Measurements from ENCODE around the gene DSN1.

Gene DSN1

DNA sequence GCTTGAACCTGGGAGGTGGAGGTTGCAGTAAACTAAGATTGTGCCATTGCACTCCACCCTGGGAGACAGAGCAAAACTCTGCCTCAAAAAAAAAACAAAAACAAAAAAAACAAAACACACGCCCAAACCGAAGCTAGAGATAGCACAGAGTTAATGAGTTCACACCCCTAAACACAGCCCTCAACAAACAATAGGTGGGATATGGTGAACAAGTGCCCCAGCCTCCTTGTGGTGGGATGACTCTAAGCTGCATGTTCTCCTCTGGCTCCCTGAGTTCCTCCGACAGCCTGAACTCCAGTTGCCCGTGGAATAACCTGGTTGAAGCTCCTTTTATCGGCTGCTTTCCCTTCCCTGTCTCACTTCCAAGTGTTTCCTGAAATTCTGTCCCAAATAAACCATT lies 22.1 kb upstream of the DSN1 start:
- DNase-seq (ENCODE audit: low read depth), result no peak

DNA sequence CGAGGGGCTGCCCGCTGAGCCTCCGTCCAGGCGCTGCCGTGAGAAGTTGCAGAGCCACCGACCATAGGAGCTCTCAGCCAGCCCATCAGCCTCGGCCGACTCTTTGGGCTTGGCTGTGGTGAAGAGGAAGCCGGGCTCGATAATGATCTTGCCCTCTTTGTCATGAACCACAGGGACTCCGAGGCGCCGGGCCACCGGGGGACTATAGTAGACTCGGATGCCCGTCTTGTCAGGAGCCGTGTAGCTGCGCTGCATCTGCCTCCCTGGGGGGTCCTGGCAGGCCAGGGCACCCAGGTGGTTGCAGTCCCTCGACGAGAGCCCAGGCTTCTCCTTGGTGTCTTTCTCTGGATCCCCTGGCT lies 20.5 kb upstream of the DSN1 start:
- DNase-seq (ENCODE audit: low read depth), result no peak

GRCh38 chr20:36793294-36794115 lies 19.9 kb upstream of the DSN1 start:
- DNase-seq (ENCODE audit: low read depth), result no peak

DNA sequence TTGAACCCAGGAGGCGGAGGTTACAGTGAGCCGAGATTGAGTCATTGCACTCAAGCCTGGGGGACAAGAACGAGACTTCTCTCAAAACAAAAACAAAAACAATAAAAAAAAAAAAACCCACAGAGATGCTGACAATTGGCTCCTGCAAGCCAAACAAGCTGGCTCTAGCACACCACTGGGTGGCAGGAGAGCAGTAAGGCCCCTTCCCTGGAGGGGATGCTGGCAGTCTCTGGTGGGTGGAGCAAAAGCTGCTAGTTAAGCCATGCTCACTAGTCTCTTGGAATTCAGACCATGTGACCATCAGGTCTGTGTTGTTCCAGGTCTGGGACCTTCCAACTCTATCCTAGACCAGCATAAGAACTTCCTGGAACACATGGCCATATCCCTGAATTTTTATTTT lies 18.9 kb upstream of the DSN1 start:
- DNase-seq (ENCODE audit: low read depth), result no peak

GRCh38 chr20:36791862-36792261 lies 18.3 kb upstream of the DSN1 start:
- no peak for DNase-seq (ENCODE audit: low read depth)

DNA sequence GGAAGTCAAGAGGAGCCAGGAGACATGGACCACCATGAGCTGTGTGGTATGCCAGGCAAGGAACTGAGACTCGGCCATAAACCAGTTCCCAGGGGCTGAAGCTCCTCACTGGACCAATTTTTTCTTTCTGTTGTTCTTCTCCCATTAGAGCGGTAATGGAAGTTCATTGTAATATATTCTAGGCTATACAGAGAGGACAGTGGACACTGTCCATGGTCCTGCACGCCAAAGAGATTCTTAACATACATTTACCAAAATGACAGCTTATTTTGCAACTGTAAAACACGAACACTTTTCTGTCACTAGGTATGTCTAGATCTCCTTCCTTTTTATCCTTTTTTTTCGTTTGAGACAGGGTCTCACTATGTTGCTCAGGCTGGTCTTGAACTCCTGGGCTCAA lies 13.1 kb upstream of the DSN1 start:
- DNase-seq (ENCODE audit: low read depth), result no peak

DNA sequence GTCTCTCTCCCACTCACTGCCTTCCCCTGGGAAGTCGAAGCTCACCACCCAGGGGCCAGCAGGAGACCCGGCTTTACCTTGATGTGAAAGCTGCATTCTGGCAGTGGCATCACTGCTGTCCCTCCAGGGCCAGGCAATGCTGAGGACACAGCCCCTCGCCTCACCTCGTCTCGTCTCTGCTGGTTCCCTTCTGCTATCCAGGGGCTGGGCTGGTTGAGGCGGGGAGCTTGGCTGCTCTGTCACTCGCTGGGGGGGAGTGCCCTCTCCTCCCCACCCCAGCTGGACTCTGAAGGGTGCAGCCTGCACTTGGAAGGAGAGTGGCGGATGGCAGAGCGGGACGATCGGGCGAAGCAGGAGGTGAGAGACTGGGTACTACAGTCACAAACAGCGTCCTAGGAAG lies 12.7 kb upstream of the DSN1 start:
- no peak for DNase-seq (ENCODE audit: low read depth)

DNA sequence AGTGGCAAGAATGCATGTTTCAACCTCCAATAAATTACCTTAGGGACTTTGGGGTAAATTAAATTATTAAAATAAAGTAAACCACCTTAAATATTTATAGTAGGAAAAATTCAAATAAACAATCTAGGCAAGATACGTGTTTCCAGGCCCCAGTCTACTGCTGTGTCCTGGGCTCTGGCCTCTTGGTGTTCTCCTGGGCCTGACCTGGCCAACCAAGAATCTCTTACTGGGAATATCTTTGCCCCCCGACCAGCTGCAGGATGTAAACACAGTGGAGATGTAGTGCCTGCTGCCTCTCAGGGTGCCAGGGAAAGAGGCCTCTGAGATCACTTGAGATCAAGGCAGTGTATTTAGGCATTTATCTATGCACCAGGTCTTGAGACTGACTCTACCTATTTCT lies 11.7 kb upstream of the DSN1 start:
- DNase-seq (ENCODE audit: low read depth), result no peak

DNA sequence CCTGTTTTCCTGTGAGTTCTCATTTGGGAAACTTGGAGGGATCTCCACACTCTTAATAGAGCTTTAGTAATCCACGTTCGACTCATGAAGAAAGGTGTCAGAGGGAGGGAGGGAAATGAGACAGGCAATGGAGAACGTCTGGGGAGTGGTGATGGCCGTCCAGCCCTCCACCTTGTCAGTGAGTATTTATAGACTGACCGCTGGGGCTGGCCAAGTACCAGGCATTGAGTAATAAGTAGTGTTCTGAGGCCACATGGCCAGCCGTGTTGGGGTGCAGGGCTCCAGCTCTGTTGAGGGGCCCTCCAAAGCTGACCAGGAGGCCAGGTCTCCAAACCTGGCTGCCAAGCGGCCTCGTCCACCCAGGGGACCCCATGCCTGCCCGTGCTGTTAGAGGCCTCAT lies 11.3 kb upstream of the DSN1 start:
- DNase-seq (ENCODE audit: low read depth), result no peak

DNA sequence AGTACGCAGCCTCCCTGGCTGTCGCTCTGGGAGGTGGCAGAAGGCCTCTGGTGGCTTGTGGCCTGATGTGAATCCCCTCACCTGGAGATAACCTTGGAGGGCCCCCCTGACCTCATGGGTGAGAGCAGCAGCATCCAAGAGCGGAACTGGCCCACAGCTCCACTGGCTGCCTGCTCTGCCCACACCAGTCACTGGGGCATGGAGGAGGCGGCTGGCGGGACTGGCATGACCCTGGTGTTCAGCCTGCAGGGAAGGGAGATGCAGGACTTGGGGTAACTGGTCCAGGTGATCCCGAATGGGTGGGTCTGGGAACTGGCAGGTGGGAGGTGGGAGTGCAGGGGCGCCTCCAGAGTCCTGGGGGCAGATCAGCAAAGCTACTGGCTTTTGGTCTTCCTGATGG lies 10.6 kb upstream of the DSN1 start:
- no peak for DNase-seq (ENCODE audit: low read depth)

- no peak for DNase-seq (ENCODE audit: low read depth)
Observed at GRCh38 chr20:36779656-36780025, 6.1 kb upstream of the DSN1 start.

- DNase-seq (ENCODE audit: low read depth), result no peak
Observed at GRCh38 chr20:36778831-36779655, 5.5 kb upstream of the DSN1 start.

GRCh38 chr20:36777576-36777975 lies 4.0 kb upstream of the DSN1 start:
- DNase-seq (ENCODE audit: low read depth), result no peak

- DNase-seq (ENCODE audit: low read depth), result no peak
Observed at GRCh38 chr20:36777167-36777566, 3.6 kb upstream of the DSN1 start.

- no peak for DNase-seq (ENCODE audit: low read depth)
Observed at GRCh38 chr20:36775826-36776225, 2.3 kb upstream of the DSN1 start.

GRCh38 chr20:36775196-36775595 lies 1.6 kb upstream of the DSN1 start:
- DNase-seq (ENCODE audit: low read depth), result no peak

DNA sequence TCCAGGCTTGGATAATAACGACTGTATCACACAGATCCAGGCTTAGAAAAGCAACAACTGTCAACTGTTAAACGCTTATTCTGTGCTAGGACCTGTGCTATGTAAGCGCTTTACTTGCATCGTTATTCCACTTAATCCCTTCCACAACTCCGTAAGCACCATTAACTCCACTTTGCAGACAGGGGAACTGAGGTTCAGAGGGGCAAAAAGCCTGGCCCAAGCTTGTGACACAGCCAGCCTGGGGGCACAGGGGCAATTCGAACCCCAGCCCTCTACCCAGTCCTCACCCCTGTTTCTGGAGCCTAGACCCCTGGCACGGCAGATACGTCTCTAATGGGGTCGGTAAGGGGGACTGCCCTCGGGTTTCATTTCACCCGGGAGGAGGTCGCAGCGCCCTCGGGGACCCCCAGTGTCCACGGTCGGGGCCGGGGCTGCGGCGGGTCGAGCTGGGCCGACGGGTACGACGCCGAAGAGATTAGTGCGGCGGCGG lies 411 bp downstream of the DSN1 start:
- DNase-seq (ENCODE audit: low read depth), result no peak

DNA sequence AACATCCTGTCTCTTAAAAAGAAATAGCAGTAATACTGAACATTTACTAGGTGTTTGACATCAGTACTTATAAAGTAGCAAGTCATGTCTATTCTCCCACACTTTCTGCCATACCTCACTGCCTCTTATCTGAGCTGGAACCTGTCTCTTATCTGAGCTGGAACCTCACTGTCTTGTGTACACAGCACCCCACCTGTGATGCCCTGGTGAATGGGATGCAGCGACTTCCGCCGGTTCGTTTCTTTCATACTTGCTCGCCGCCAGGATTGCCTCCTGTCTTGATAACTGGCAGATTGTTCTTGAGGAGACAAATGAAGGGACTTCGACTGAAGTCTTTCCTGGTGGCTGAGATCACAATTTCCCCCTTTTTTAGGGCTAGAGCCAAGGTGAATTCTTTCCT lies 2.9 kb downstream of the DSN1 start:
- DNase-seq (ENCODE audit: low read depth), result no peak

DNA sequence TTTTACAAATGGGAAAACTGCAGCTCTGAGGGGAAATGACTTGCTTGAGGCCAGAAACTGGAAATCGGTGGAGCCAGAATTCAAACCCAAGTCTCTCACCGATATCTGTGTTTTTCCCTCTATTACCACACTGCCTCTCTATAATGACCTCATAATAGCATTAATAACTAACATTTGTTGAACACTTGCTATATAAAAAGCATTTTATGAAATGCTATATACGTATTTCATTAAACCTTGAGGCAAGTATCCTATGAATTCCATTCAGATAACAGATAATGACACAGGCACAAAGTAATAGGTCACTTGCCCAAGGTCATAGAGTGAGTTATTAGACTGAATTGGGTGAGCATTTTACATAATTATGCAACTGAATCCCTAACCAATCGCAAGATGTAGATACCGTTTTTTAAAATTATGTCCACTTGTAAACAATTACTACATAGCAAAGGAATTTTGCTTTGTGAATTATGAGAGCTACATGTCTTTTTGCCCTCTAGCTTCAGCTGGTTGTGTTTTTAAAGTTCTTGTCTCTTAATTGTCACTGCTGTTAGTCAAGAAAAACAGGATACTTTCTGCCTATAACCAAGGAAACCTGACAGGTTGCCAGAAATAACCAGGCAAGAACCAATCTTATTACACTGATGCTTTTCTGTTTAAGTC lies 4.7 kb downstream of the DSN1 start:
- no peak for DNase-seq (ENCODE audit: low read depth)

- no peak for DNase-seq (ENCODE audit: low read depth)
Observed at GRCh38 chr20:36761125-36761524, 12.4 kb downstream of the DSN1 start.

DNA sequence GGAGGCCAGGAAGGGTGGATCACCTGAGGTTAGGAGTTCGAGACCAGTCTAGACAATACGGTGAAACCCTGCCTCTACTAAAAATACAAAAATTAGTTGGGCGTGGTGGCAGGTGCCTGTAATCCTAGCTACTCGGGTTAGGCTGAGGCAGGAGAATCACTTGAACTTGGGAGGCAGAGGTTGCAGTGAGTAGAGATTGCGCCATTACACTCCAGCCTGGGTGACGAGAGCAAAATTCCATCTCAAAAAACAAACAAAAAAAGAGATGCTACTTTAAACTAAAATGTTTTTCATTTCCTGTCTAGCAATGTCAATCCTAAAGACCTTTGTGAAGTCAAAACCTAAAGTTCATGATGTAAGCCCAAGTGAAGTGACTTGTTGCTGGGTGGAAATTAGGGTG lies 12.9 kb downstream of the DSN1 start:
- DNase-seq (ENCODE audit: low read depth), result no peak

GRCh38 chr20:36758276-36758675 lies 15.3 kb downstream of the DSN1 start:
- no peak for DNase-seq (ENCODE audit: low read depth)

- DNase-seq (ENCODE audit: low read depth), result no peak
Observed at GRCh38 chr20:36756496-36756895, 17.1 kb downstream of the DSN1 start.
